ENCODE measurements around the gene BIRC2.

- no peak for TF ChIP-seq POLR2A (IDR thresholded peaks at IDR 0.05)
- no peak for TF ChIP-seq CTCF (IDR thresholded peaks at IDR 0.05)
Observed at GRCh38 chr11:102377891-102378290, 30.9 kb downstream of the BIRC2 start.

All from testis (tissue), 2 donors.